Measurements from ENCODE around the gene ERCC2. TPM values are rescaled to one million over a fixed set of nuclear protein-coding genes. Genes with fewer than 3 reads are reported as not detected.

The ERCC2 gene
- 10 to 100 TPM in 5 of 6 donors, 1 to 10 TPM in 1; 7.4 to 19.1 (median 13.0) TPM for total RNA-seq

DNA sequence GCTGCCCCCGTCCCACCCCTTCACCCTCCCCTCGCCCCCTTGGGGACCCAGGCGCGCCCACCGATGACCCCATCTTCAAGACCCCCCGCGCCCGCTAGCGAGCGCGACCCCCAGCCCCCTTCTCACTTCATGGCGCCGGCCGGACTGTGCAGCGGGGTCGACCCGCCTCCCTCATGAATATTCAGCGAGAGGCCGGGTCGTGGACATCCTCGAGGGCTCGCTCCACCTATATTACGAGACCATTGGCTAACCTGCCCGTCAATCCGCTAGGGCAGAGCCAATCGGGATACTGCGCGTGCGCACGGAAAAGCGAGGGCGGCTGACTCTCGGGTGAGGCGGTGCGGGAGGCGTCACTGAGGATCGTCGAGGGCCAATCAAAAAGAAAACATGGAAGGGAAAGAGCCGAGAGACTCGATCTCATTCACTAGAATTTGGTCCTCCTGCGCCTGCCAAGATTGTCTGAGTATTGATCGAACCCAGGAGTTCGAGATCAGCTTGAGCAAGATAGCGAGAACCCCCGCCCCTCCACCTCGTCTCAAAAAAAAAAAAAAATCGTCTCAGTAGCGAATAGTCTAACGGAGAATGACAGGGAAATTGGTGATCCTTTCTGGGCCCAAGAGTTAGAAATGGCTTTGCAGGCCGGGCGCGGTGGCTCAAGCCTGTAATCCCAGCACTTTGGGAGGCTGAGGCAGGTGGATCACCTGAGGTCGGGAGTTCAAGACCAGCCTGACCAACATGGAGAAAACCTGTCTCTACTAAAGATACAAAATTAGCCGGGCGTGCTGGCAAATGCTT is at the start of gene ERCC2:
ERCC2 (minus strand) TSS at position 164 of the 795 bp plus-strand sequence; CDS start at position 131, 33 bp downstream.
- 7 to 9% methylated on average over 28 to 38 of the region's 55 CpGs for WGBS, 2 donors
- DNase-seq, result peak; percentile 95 to 96
- peak in 1 of 4 donors; percentile 41 for TF ChIP-seq POLR2A (IDR thresholded peaks at IDR 0.05)
- TF ChIP-seq, protein P1, sequence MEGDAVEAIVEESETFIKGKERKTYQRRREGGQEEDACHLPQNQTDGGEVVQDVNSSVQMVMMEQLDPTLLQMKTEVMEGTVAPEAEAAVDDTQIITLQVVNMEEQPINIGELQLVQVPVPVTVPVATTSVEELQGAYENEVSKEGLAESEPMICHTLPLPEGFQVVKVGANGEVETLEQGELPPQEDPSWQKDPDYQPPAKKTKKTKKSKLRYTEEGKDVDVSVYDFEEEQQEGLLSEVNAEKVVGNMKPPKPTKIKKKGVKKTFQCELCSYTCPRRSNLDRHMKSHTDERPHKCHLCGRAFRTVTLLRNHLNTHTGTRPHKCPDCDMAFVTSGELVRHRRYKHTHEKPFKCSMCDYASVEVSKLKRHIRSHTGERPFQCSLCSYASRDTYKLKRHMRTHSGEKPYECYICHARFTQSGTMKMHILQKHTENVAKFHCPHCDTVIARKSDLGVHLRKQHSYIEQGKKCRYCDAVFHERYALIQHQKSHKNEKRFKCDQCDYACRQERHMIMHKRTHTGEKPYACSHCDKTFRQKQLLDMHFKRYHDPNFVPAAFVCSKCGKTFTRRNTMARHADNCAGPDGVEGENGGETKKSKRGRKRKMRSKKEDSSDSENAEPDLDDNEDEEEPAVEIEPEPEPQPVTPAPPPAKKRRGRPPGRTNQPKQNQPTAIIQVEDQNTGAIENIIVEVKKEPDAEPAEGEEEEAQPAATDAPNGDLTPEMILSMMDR (IDR thresholded peaks at IDR 0.05), result no peak
- TF ChIP-seq POLR2AphosphoS5 (IDR thresholded peaks at IDR 0.05), result peak in 1 of 2 donors; percentile 69
- no peaks in the 10 kb centered on the region for H3K27me3 ChIP-seq
- peaks cover 0 to under 1% (median 0%) of the 10 kb centered on the region in 4 donors for H3K36me3 ChIP-seq
- ATAC-seq (ENCODE audit: low FRiP score in 2 of 2), result peak; percentile 98 to 99
- peaks cover 6 to 17% (median 11%) of the 10 kb centered on the region in 4 donors for H3K4me1 ChIP-seq
- H3K9me3 ChIP-seq, result no peaks in the 10 kb centered on the region
- peak within 1 kb of the TSS; percentile 76 to 82 (median 80) for H3K27ac ChIP-seq
- H3K4me3 ChIP-seq, result peak within 1 kb of the TSS; percentile 84 to 99 (median 94)

DNA sequence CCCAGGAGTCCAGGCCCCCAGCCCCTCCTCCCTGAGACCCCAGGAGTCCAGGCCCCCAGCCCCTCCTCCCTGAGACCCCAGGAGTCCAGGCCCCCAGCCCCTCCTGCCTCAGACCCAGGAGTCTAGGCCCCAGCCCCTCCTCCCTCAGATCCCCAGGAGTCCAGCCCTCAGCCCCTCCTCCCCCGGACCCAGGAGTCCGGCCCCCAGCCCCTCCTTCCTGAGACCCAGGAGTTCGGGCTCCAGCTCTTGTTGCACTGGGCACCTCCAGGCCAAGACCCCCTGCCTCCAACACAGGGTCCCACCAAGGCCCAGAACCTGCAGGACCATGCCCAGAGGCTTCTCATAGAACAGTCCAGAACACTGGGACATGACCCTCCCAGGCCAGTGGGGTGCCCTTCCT is 49.5 kb upstream of the ERCC2 start:
- H3K9me3 ChIP-seq, result no peaks in the 10 kb centered on the region
- WGBS, 2 donors, result no CpG with 5 or more reads among the region's 3 CpGs
- H3K27ac ChIP-seq, result peak overlapping the region in 3 of 4 donors; percentile 16 to 58 (median 44)
- peaks cover 2 to 59% (median 37%) of the 10 kb centered on the region in 4 donors for H3K36me3 ChIP-seq
- no peak overlapping the region for H3K4me3 ChIP-seq
- TF ChIP-seq POLR2AphosphoS5 (IDR thresholded peaks at IDR 0.05), result no peak
- no peak for TF ChIP-seq EP300 (IDR thresholded peaks at IDR 0.05)
- TF ChIP-seq POLR2A (IDR thresholded peaks at IDR 0.05), result no peak
- TF ChIP-seq, protein P1 (IDR thresholded peaks at IDR 0.05), result no peak
- DNase-seq (no peak), ATAC-seq (ENCODE audit: low FRiP score in 2 of 2) (no peak)
- H3K27me3 ChIP-seq, result no peaks in the 10 kb centered on the region
- peaks cover 19 to 40% (median 36%) of the 10 kb centered on the region in 4 donors for H3K4me1 ChIP-seq

DNA sequence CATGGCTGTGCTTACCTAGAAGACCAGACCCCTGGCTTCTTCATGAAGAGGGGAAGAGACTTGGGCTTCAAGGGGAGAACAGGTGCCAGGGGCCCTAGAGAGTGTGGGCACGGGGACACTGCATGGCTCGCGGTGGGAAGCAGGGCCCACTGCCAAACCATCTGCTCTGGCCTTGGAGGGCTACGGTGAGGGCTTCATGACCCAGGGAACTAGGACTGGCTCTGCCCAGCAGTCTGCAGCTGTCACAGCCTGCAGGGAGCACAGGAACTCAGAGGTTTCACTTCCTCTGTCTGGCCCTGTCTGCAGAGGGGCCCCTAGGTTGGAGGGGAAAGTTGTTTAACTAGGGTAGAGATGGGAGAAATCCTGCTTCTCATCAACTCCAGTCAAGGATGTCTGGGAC is 49.0 kb upstream of the ERCC2 start:
- H3K27me3 ChIP-seq, result no peaks in the 10 kb centered on the region
- no peak overlapping the region for H3K4me3 ChIP-seq
- peak overlapping the region; percentile 16 to 58 (median 50) for H3K27ac ChIP-seq
- ATAC-seq (ENCODE audit: low FRiP score in 2 of 2), result peak in 1 of 2 donors; percentile 25
- H3K9me3 ChIP-seq, result no peaks in the 10 kb centered on the region
- TF ChIP-seq POLR2A (IDR thresholded peaks at IDR 0.05) (no peak), EP300 (IDR thresholded peaks at IDR 0.05) (no peak), POLR2AphosphoS5 (IDR thresholded peaks at IDR 0.05) (no peak)
- TF ChIP-seq, protein P1 (IDR thresholded peaks at IDR 0.05), result no peak
- H3K36me3 ChIP-seq, result peaks cover 2 to 64% (median 42%) of the 10 kb centered on the region in 4 donors
- DNase-seq, result peak in 1 of 2 donors; percentile 41
- 20 to 44% methylated on average over 2 to 4 of the region's 4 CpGs for whole genome bisulfite sequencing, 2 donors
- H3K4me1 ChIP-seq, result peaks cover 14 to 36% (median 33%) of the 10 kb centered on the region in 4 donors

DNA sequence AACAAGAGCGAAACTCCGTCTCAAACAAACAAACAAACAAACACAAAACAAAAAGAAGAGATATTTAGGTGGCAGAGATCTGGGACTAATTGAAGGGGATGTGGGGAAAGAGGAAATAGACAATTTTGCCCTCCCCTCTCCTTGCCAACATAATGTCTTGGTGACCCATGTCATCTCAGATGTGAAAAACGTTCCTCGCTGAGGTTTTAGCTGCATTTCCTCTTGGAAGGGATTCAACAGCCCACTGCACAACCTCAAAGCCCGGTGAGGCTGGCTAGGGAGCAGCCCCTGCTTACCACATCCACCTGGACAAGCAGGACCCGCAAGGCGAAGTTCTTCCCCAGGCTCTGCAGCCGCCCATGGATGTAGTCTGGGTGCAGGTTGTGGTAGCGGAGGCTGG is 48.4 kb upstream of the ERCC2 start:
- Histone ChIP-seq H3K4me1 (peaks cover 14 to 31% (median 28%) of the 10 kb centered on the region in 4 donors), H3K27ac (peak overlapping the region in 2 of 4 donors; percentile 44 to 55), H3K27me3 (no peaks in the 10 kb centered on the region), H3K4me3 (no peak overlapping the region), H3K36me3 (peaks cover 2 to 70% (median 47%) of the 10 kb centered on the region in 4 donors), H3K9me3 (no peaks in the 10 kb centered on the region)
- TF ChIP-seq EP300 (IDR thresholded peaks at IDR 0.05), result no peak
- TF ChIP-seq, protein P1 (IDR thresholded peaks at IDR 0.05), result no peak
- TF ChIP-seq POLR2AphosphoS5 (IDR thresholded peaks at IDR 0.05), result no peak
- TF ChIP-seq POLR2A (IDR thresholded peaks at IDR 0.05), result no peak
- DNase-seq (no peak), ATAC-seq (ENCODE audit: low FRiP score in 2 of 2) (no peak)
- 62 to 79% methylated on average over 6 to 9 of the region's 9 CpGs for WGBS, 2 donors

All from upper lobe of left lung (tissue), 6 donors.